ENCODE results near the gene KRT77.

Gene KRT77

DNA sequence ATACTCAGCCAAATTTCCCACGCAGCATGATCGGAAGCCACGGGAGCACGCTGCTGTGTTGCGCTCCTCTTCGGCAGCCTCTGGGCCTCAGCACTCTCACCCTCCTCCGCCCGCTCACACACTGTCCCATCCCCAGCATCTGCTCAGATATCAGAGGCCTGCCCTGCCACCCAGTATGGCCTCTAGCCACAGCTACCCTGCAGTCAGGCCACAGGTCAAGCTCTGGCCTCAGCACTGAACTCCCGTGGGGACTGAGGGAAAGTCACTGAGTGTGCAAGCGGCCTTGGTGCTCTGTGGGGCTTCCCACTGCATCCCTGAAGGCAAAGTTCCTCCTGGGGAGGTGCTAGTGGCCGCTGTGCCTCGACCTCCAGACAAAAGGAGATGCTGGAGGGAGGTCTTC, 2.0 kb downstream of the KRT77 start:
- no peak for DNase-seq (ENCODE audit: low read depth, low spot score)
- Histone ChIP-seq H3K9ac (ENCODE audit: insufficient read length) (no peak overlapping the region), H3K9me3 (ENCODE audit: low read depth, low read length) (no peaks in the 10 kb centered on the region), H3K36me3 (ENCODE audit: insufficient read depth, low read length) (no peaks in the 10 kb centered on the region), H3K4me3 (no peak overlapping the region), H3K27ac (no peak overlapping the region)
- TF ChIP-seq FOXP2 (optimal IDR thresholded peaks at IDR 0.05; ENCODE audit: control extremely low read depth, extremely low read length, insufficient read depth) (no peak), EZH2 (IDR thresholded peaks at IDR 0.05) (no peak), POLR2AphosphoS5 (IDR thresholded peaks at IDR 0.05; ENCODE audit: borderline replicate concordance, low read depth, low read length) (no peak)

DNA sequence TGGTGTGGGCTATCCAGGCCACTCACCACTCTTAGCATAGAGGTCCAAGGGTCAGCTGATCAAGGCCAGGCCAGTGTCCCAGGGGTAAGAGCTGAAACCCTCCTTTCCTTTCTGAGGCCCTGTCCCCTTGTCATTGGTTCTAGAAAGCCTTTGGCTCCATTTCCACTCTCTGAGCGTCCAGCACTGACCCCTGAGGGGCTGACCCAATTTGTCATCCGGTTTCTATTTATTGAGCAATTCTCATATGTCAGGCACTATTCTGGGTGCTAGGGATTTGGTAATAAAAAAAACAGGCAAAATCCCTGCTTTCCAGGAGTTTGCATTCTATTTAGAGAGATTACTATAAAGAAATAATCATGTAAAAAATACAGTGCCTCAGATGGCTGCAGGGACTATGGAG, 3.4 kb downstream of the KRT77 start:
- Histone ChIP-seq H3K27ac (no peak overlapping the region), H3K4me3 (no peak overlapping the region), H3K9me3 (ENCODE audit: low read depth, low read length) (no peaks in the 10 kb centered on the region), H3K9ac (ENCODE audit: insufficient read length) (no peak overlapping the region), H3K36me3 (ENCODE audit: insufficient read depth, low read length) (no peaks in the 10 kb centered on the region)
- DNase-seq (ENCODE audit: low read depth, low spot score): no peak
- TF ChIP-seq POLR2AphosphoS5 (IDR thresholded peaks at IDR 0.05; ENCODE audit: borderline replicate concordance, low read depth, low read length) (no peak), EZH2 (IDR thresholded peaks at IDR 0.05) (no peak), FOXP2 (optimal IDR thresholded peaks at IDR 0.05; ENCODE audit: control extremely low read depth, extremely low read length, insufficient read depth) (no peak)

DNA sequence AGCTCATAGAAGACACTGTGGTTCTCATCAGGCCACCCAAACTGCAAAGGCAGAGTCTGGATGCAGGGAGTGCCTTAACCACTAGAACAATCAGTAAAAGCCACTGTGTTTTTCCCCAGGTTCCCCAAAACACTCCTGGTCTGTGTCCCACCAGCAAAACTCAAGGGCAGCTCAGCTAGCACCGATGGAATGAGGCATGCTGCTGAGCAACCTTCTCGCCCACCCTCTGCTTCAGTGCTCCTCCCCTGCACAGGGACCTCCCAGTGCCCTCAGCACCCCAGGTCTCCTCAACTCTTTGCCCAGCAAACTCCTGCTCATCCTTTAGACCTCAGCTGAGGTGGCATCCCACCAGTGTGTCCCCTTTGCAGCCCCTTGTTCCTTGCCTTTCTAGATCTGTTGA, 4.0 kb downstream of the KRT77 start:
- TF ChIP-seq POLR2AphosphoS5 (IDR thresholded peaks at IDR 0.05; ENCODE audit: borderline replicate concordance, low read depth, low read length) (no peak), EZH2 (IDR thresholded peaks at IDR 0.05) (no peak), FOXP2 (optimal IDR thresholded peaks at IDR 0.05; ENCODE audit: control extremely low read depth, extremely low read length, insufficient read depth) (no peak)
- Histone ChIP-seq H3K9me3 (ENCODE audit: low read depth, low read length) (no peaks in the 10 kb centered on the region), H3K4me3 (no peak overlapping the region), H3K9ac (ENCODE audit: insufficient read length) (no peak overlapping the region), H3K36me3 (ENCODE audit: insufficient read depth, low read length) (no peaks in the 10 kb centered on the region), H3K27ac (no peak overlapping the region)
- DNase-seq (ENCODE audit: low read depth, low spot score): no peak

DNA sequence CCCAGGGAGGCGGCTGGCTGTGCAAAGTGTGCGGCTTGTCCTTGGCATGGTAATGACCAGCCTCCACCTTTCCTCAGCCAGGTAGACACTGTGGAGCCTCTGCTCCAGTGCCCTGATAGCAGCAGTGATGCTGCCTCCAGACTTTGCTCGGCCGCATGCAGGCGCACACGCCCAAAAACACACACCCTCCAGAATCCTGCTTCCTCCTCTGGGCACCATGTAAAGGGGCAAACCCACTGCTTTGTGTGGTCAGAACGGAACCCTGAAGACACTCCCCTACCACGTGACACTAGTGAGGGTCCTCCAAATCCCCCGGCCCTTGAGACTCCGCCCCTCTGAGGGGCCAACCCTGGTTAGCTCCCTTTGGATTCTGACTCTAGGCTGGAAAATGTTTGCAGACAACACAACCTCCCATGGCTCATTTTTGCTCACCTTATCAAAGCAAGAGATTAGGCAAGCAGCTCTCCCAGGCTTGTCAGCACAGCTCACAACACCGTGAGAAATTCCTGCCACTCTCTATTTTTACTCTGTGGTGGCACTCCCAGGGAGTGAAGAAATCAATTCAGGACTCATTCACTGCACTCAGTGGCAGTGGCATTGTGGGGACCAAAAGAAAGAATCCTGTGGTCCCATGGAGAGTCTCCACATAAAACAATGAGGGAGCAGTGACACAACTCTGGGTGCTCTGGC, 4.5 kb downstream of the KRT77 start:
- no peaks in the 10 kb centered on the region for H3K36me3 ChIP-seq (ENCODE audit: insufficient read depth, low read length)
- no peak for DNase-seq (ENCODE audit: low read depth, low spot score)
- TF ChIP-seq POLR2AphosphoS5 (IDR thresholded peaks at IDR 0.05; ENCODE audit: borderline replicate concordance, low read depth, low read length): no peak
- TF ChIP-seq FOXP2 (optimal IDR thresholded peaks at IDR 0.05; ENCODE audit: control extremely low read depth, extremely low read length, insufficient read depth): no peak
- no peak for TF ChIP-seq EZH2 (IDR thresholded peaks at IDR 0.05)
- no peak overlapping the region for H3K4me3 ChIP-seq
- H3K9ac ChIP-seq (ENCODE audit: insufficient read length): no peak overlapping the region
- no peak overlapping the region for H3K27ac ChIP-seq
- H3K9me3 ChIP-seq (ENCODE audit: low read depth, low read length): no peaks in the 10 kb centered on the region

- Histone ChIP-seq H3K9ac (ENCODE audit: insufficient read length) (no peak overlapping the region), H3K9me3 (ENCODE audit: low read depth, low read length) (no peaks in the 10 kb centered on the region), H3K4me3 (no peak overlapping the region), H3K27ac (no peak overlapping the region), H3K36me3 (ENCODE audit: insufficient read depth, low read length) (no peaks in the 10 kb centered on the region)
- TF ChIP-seq POLR2AphosphoS5 (IDR thresholded peaks at IDR 0.05; ENCODE audit: borderline replicate concordance, low read depth, low read length): no peak
- no peak for TF ChIP-seq FOXP2 (optimal IDR thresholded peaks at IDR 0.05; ENCODE audit: control extremely low read depth, extremely low read length, insufficient read depth)
- TF ChIP-seq EZH2 (IDR thresholded peaks at IDR 0.05): no peak
- no peak for DNase-seq (ENCODE audit: low read depth, low spot score)
These were observed 6.2 kb downstream of the KRT77 start for GRCh38 chr12:52697058-52697582.

GRCh38 chr12:52696588-52696987, 6.7 kb downstream of the KRT77 start:
- Histone ChIP-seq H3K36me3 (ENCODE audit: insufficient read depth, low read length) (no peaks in the 10 kb centered on the region), H3K27ac (no peak overlapping the region), H3K4me3 (no peak overlapping the region), H3K9me3 (ENCODE audit: low read depth, low read length) (no peaks in the 10 kb centered on the region), H3K9ac (ENCODE audit: insufficient read length) (no peak overlapping the region)
- no peak for DNase-seq (ENCODE audit: low read depth, low spot score)
- no peak for TF ChIP-seq POLR2AphosphoS5 (IDR thresholded peaks at IDR 0.05; ENCODE audit: borderline replicate concordance, low read depth, low read length)
- no peak for TF ChIP-seq FOXP2 (optimal IDR thresholded peaks at IDR 0.05; ENCODE audit: control extremely low read depth, extremely low read length, insufficient read depth)
- no peak for TF ChIP-seq EZH2 (IDR thresholded peaks at IDR 0.05)

DNA sequence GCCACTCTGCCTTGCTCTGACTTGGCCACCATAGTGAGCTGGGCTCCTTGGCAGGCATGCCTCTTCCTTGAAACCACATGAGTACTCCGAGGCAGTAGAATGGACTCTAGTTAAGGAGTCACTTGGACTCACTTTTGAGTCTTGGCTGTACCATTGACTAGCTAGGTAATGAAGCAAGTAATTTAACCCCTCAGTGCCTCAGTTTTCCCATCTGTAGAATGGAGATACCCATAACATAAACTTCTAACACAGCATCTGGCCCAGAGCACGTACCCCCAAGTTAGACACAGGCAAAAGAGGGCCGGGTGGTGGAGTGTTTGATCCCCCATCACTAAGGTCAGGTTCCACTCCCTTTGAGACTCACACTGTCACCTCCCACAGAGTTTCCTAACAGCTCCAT, 8.3 kb downstream of the KRT77 start:
- Histone ChIP-seq H3K36me3 (ENCODE audit: insufficient read depth, low read length) (no peaks in the 10 kb centered on the region), H3K4me3 (no peak overlapping the region), H3K9ac (ENCODE audit: insufficient read length) (no peak overlapping the region), H3K9me3 (ENCODE audit: low read depth, low read length) (no peaks in the 10 kb centered on the region), H3K27ac (no peak overlapping the region)
- DNase-seq (ENCODE audit: low read depth, low spot score): no peak
- TF ChIP-seq POLR2AphosphoS5 (IDR thresholded peaks at IDR 0.05; ENCODE audit: borderline replicate concordance, low read depth, low read length): no peak
- TF ChIP-seq FOXP2 (optimal IDR thresholded peaks at IDR 0.05; ENCODE audit: control extremely low read depth, extremely low read length, insufficient read depth): no peak
- no peak for TF ChIP-seq EZH2 (IDR thresholded peaks at IDR 0.05)

DNA sequence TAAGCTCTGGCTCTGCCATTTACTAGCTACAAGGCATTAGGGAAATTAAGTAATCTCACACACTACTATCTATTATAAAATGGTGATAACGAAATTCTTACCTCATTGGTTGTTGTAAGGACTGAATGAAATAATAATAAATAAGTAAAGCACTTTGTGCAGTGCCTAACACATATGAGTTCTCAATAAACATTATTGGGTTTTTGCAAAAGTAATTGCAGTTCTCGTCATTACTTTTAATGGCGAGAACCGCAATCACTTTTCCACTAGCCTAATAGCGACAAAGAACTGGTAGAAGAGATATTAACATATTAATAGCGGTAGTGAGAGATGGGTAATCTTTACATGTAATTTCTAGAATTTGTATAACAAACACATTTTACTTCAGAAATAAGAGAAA, 9.2 kb downstream of the KRT77 start:
- DNase-seq (ENCODE audit: low read depth, low spot score): no peak
- H3K9me3 ChIP-seq (ENCODE audit: low read depth, low read length): no peaks in the 10 kb centered on the region
- no peak overlapping the region for H3K9ac ChIP-seq (ENCODE audit: insufficient read length)
- no peaks in the 10 kb centered on the region for H3K36me3 ChIP-seq (ENCODE audit: insufficient read depth, low read length)
- no peak overlapping the region for H3K27ac ChIP-seq
- H3K4me3 ChIP-seq: no peak overlapping the region
- no peak for TF ChIP-seq EZH2 (IDR thresholded peaks at IDR 0.05)
- no peak for TF ChIP-seq FOXP2 (optimal IDR thresholded peaks at IDR 0.05; ENCODE audit: control extremely low read depth, extremely low read length, insufficient read depth)
- TF ChIP-seq POLR2AphosphoS5 (IDR thresholded peaks at IDR 0.05; ENCODE audit: borderline replicate concordance, low read depth, low read length): no peak

- no peak overlapping the region for H3K9ac ChIP-seq (ENCODE audit: insufficient read length)
- DNase-seq (ENCODE audit: low read depth, low spot score): no peak
- TF ChIP-seq FOXP2 (optimal IDR thresholded peaks at IDR 0.05; ENCODE audit: control extremely low read depth, extremely low read length, insufficient read depth) (no peak), EZH2 (IDR thresholded peaks at IDR 0.05) (no peak), POLR2AphosphoS5 (IDR thresholded peaks at IDR 0.05; ENCODE audit: borderline replicate concordance, low read depth, low read length) (no peak)
- H3K9me3 ChIP-seq (ENCODE audit: low read depth, low read length): no peaks in the 10 kb centered on the region
- no peak overlapping the region for H3K4me3 ChIP-seq
- H3K36me3 ChIP-seq (ENCODE audit: insufficient read depth, low read length): no peaks in the 10 kb centered on the region
- H3K27ac ChIP-seq: no peak overlapping the region
These were observed 10.1 kb downstream of the KRT77 start for GRCh38 chr12:52693261-52693660.

Data from SK-N-MC (cell line).